HL-60 (cell line): Measurements from ENCODE around the gene SRMS.

Experiments
- TF ChIP-seq, protein P1 (sequence below): IDR thresholded peaks from one replicate; pipeline ENCODE4 v1.5.1; 2011; ENCODE audit warnings: low read length, control low read depth, inconsistent platforms; ENCODE audit not compliant: insufficient read depth
- TF ChIP-seq, protein P2 (sequence below): IDR thresholded peaks from 2 replicates; pipeline ENCODE4 v1.6.1; 2012; ENCODE audit warnings: low read depth; ENCODE audit not compliant: insufficient replicate concordance

DNA sequence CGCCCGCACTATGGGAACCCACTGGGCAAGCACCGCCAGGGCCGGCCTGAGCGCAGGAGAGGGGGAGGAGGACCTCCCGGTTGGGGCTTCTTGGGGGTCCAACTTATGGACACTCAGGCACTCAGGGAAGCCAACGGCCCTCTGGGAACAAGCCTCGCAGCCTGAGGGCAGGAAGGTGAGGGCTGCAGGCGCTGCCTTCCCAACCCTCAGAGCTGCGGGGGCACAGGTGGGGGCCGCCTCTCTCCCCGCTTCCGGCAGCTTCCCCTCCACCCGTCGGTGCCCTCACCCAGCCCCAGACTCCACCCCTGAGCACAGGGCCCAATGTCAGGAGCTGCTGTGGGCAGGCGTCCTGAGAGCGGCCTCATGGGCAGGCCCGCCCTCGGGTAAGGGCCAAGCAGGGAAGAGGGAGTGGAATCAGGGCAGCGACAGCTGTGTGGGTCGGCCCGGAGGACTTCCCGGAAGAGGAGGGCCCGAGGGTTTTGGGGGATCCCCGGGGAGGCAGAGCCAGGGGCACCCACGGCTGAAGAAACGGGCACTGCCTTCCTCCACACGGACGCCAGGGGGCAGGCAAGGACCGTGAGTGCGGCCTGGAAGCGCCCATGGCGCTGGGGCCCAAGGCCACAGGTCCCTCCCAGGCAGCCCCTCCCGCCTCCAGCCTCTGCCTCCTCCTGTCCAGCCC is 9.9 kb downstream of the SRMS start:
- TF ChIP-seq, protein P1, sequence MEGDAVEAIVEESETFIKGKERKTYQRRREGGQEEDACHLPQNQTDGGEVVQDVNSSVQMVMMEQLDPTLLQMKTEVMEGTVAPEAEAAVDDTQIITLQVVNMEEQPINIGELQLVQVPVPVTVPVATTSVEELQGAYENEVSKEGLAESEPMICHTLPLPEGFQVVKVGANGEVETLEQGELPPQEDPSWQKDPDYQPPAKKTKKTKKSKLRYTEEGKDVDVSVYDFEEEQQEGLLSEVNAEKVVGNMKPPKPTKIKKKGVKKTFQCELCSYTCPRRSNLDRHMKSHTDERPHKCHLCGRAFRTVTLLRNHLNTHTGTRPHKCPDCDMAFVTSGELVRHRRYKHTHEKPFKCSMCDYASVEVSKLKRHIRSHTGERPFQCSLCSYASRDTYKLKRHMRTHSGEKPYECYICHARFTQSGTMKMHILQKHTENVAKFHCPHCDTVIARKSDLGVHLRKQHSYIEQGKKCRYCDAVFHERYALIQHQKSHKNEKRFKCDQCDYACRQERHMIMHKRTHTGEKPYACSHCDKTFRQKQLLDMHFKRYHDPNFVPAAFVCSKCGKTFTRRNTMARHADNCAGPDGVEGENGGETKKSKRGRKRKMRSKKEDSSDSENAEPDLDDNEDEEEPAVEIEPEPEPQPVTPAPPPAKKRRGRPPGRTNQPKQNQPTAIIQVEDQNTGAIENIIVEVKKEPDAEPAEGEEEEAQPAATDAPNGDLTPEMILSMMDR = peak; percentile 88
- TF ChIP-seq, protein P2, sequence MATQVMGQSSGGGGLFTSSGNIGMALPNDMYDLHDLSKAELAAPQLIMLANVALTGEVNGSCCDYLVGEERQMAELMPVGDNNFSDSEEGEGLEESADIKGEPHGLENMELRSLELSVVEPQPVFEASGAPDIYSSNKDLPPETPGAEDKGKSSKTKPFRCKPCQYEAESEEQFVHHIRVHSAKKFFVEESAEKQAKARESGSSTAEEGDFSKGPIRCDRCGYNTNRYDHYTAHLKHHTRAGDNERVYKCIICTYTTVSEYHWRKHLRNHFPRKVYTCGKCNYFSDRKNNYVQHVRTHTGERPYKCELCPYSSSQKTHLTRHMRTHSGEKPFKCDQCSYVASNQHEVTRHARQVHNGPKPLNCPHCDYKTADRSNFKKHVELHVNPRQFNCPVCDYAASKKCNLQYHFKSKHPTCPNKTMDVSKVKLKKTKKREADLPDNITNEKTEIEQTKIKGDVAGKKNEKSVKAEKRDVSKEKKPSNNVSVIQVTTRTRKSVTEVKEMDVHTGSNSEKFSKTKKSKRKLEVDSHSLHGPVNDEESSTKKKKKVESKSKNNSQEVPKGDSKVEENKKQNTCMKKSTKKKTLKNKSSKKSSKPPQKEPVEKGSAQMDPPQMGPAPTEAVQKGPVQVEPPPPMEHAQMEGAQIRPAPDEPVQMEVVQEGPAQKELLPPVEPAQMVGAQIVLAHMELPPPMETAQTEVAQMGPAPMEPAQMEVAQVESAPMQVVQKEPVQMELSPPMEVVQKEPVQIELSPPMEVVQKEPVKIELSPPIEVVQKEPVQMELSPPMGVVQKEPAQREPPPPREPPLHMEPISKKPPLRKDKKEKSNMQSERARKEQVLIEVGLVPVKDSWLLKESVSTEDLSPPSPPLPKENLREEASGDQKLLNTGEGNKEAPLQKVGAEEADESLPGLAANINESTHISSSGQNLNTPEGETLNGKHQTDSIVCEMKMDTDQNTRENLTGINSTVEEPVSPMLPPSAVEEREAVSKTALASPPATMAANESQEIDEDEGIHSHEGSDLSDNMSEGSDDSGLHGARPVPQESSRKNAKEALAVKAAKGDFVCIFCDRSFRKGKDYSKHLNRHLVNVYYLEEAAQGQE = no peak
